ENCODE data around the gene HENMT1. TPM values are rescaled to one million over a fixed set of nuclear protein-coding genes. Genes with fewer than 3 reads are reported as not detected.
"Not testable (repeated sequence)": the region's sequence is repeated elsewhere in the genome, so short reads cannot be mapped to it uniquely, and the experiment has no call there.

Gene HENMT1
- total RNA-seq, 1 experiment from 2014 or later: 58.1 TPM

DNA sequence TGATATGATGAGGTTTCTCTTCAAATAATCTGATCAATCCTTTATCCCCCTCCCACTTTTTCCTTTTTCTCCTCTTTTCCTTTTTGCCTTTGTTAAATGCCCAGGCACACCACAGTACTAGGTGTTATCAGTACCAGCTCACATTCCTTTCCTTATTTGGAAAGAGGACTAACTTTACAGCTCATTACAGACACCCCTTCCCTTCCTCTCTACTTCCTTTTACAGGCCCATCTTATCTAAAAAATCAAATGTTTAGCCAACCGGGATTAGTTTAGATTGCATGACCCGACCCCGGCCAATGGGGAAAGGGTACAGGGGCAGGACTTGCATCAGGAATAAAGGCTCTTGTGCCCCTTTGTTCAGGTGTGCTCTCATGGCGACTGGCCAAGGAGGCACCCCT lies 20.8 kb upstream of the HENMT1 start:
- not testable (repeated sequence) for H2AFZ ChIP-seq (ENCODE audit: low read length); H3K79me2 ChIP-seq (ENCODE audit: low read length); H3K27ac ChIP-seq (ENCODE audit: low read length); H4K20me1 ChIP-seq (ENCODE audit: insufficient read depth, low read depth, low read length); H3K9me2 ChIP-seq (replicated peaks; ENCODE audit: insufficient read depth, low read length); H3K9ac ChIP-seq (ENCODE audit: low read length); DNase-seq; H3K9me3 ChIP-seq (ENCODE audit: low read length); H3K36me3 ChIP-seq (ENCODE audit: insufficient read depth, low read length); H3K27me3 ChIP-seq (ENCODE audit: low read length); H3K4me2 ChIP-seq (ENCODE audit: low read depth, low read length, poor library complexity, severe bottlenecking); H3K4me1 ChIP-seq (ENCODE audit: low read length); H3K4me3 ChIP-seq (ENCODE audit: low read length)

DNA sequence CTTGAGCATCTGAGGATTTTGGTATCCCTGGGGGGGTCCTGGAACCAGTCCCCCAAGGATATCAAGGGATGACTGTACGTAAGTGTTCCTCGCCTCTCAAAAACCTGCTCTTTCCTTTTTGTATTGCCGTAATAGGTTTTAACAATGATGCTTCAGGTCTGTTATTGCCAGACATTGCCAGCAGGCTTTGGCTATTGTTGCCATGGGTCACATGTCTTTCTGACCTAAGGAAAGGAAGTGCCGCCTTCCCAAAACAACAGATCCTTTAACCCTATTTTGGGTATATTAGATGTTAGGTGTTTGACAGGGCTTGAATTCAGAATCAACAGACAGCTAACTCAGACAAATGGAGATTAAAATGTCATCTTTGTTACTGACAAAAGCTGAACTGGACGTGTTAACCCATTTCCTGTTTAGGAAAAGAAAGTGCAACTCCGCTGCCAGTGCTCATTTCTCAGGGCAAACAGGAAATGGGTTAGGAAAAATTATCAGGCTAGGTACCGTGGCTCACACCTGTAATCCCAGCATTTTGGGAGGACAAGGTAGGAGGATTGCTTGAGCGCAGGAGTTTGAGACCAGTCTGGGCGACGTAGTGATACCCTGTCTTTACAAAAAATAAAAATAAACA lies 18.8 kb upstream of the HENMT1 start:
- Histone ChIP-seq H3K4me2 (ENCODE audit: low read depth, low read length, poor library complexity, severe bottlenecking) (no peak overlapping the region), H3K79me2 (ENCODE audit: low read length) (no peaks in the 10 kb centered on the region), H3K9me3 (ENCODE audit: low read length) (no peaks in the 10 kb centered on the region), H3K27me3 (ENCODE audit: low read length) (no peaks in the 10 kb centered on the region), H2AFZ (ENCODE audit: low read length) (no peak overlapping the region), H3K9ac (ENCODE audit: low read length) (no peak overlapping the region), H4K20me1 (ENCODE audit: insufficient read depth, low read depth, low read length) (no peaks in the 10 kb centered on the region), H3K9me2 (replicated peaks; ENCODE audit: insufficient read depth, low read length) (no peaks in the 10 kb centered on the region), H3K4me3 (ENCODE audit: low read length) (no peak overlapping the region), H3K27ac (ENCODE audit: low read length) (no peak overlapping the region), H3K4me1 (ENCODE audit: low read length) (peaks cover 3% of the 10 kb centered on the region; the same call in 1 of the 2 replicates), H3K36me3 (ENCODE audit: insufficient read depth, low read length) (no peaks in the 10 kb centered on the region)
- DNase-seq: no peak

- Histone ChIP-seq H3K9ac (ENCODE audit: low read length) (no peak overlapping the region), H4K20me1 (ENCODE audit: insufficient read depth, low read depth, low read length) (no peaks in the 10 kb centered on the region), H3K9me2 (replicated peaks; ENCODE audit: insufficient read depth, low read length) (no peaks in the 10 kb centered on the region), H3K4me3 (ENCODE audit: low read length) (no peak overlapping the region), H3K4me2 (ENCODE audit: low read depth, low read length, poor library complexity, severe bottlenecking) (no peak overlapping the region), H3K79me2 (ENCODE audit: low read length) (no peaks in the 10 kb centered on the region), H3K27me3 (ENCODE audit: low read length) (no peaks in the 10 kb centered on the region), H2AFZ (ENCODE audit: low read length) (no peak overlapping the region), H3K27ac (ENCODE audit: low read length) (no peak overlapping the region), H3K4me1 (ENCODE audit: low read length) (peaks cover 3% of the 10 kb centered on the region; the same call in 1 of the 2 replicates), H3K9me3 (ENCODE audit: low read length) (no peaks in the 10 kb centered on the region), H3K36me3 (ENCODE audit: insufficient read depth, low read length) (no peaks in the 10 kb centered on the region)
- DNase-seq: no peak
These were observed 17.8 kb upstream of the HENMT1 start for GRCh38 chr1:108678706-108679105.

DNA sequence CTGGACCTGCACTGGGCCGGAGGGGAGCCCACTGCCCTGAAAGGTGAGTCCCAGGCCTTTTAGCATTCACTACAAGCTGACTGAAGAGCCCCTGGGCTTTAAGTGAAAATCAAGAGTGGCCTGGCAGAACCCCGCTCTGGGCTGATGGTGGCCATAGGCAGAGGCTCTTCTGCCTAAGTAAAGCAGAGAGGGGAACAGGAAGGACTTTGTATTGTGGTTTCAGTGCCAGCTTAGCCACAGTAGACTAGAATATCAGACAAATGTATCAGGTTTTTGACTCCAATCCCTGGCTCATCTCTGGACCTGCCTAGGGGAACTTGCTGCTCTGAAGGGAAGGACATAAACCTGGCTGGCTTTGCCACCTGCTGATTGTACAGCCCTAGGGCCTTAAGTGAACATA lies 10.2 kb upstream of the HENMT1 start:
- no peak for DNase-seq
- Histone ChIP-seq H3K4me2 (ENCODE audit: low read depth, low read length, poor library complexity, severe bottlenecking) (no peak overlapping the region), H4K20me1 (ENCODE audit: insufficient read depth, low read depth, low read length) (no peaks in the 10 kb centered on the region), H3K79me2 (ENCODE audit: low read length) (no peaks in the 10 kb centered on the region), H3K4me3 (ENCODE audit: low read length) (no peak overlapping the region), H3K36me3 (ENCODE audit: insufficient read depth, low read length) (no peaks in the 10 kb centered on the region), H3K4me1 (ENCODE audit: low read length) (no peaks in the 10 kb centered on the region), H3K9ac (ENCODE audit: low read length) (no peak overlapping the region), H3K27ac (ENCODE audit: low read length) (no peak overlapping the region), H2AFZ (ENCODE audit: low read length) (no peak overlapping the region), H3K9me3 (ENCODE audit: low read length) (no peaks in the 10 kb centered on the region), H3K9me2 (replicated peaks; ENCODE audit: insufficient read depth, low read length) (no peaks in the 10 kb centered on the region), H3K27me3 (ENCODE audit: low read length) (no peaks in the 10 kb centered on the region)

- H3K36me3 ChIP-seq (ENCODE audit: insufficient read depth, low read length): no peaks in the 10 kb centered on the region
- no peaks in the 10 kb centered on the region for H3K9me3 ChIP-seq (ENCODE audit: low read length)
- H3K4me2 ChIP-seq (ENCODE audit: low read depth, low read length, poor library complexity, severe bottlenecking): no peak overlapping the region
- H3K4me1 ChIP-seq (ENCODE audit: low read length): no peaks in the 10 kb centered on the region
- H3K9ac ChIP-seq (ENCODE audit: low read length): no peak overlapping the region
- no peaks in the 10 kb centered on the region for H3K27me3 ChIP-seq (ENCODE audit: low read length)
- no peaks in the 10 kb centered on the region for H3K9me2 ChIP-seq (replicated peaks; ENCODE audit: insufficient read depth, low read length)
- no peaks in the 10 kb centered on the region for H4K20me1 ChIP-seq (ENCODE audit: insufficient read depth, low read depth, low read length)
- H2AFZ ChIP-seq (ENCODE audit: low read length): no peak overlapping the region
- no peak overlapping the region for H3K4me3 ChIP-seq (ENCODE audit: low read length)
- H3K79me2 ChIP-seq (ENCODE audit: low read length): no peaks in the 10 kb centered on the region
- no peak overlapping the region for H3K27ac ChIP-seq (ENCODE audit: low read length)
- no peak for DNase-seq
These were observed 9.4 kb upstream of the HENMT1 start for GRCh38 chr1:108670131-108670773.

GRCh38 chr1:108669679-108670078 lies 8.8 kb upstream of the HENMT1 start:
- H2AFZ ChIP-seq (ENCODE audit: low read length): no peak overlapping the region
- DNase-seq: no peak
- H3K79me2 ChIP-seq (ENCODE audit: low read length): no peaks in the 10 kb centered on the region
- no peak overlapping the region for H3K4me2 ChIP-seq (ENCODE audit: low read depth, low read length, poor library complexity, severe bottlenecking)
- no peak overlapping the region for H3K9ac ChIP-seq (ENCODE audit: low read length)
- H3K4me3 ChIP-seq (ENCODE audit: low read length): no peak overlapping the region
- no peak overlapping the region for H3K27ac ChIP-seq (ENCODE audit: low read length)
- no peaks in the 10 kb centered on the region for H3K9me3 ChIP-seq (ENCODE audit: low read length)
- H3K4me1 ChIP-seq (ENCODE audit: low read length): no peaks in the 10 kb centered on the region
- no peaks in the 10 kb centered on the region for H3K27me3 ChIP-seq (ENCODE audit: low read length)
- no peaks in the 10 kb centered on the region for H3K36me3 ChIP-seq (ENCODE audit: insufficient read depth, low read length)
- H3K9me2 ChIP-seq (replicated peaks; ENCODE audit: insufficient read depth, low read length): no peaks in the 10 kb centered on the region
- H4K20me1 ChIP-seq (ENCODE audit: insufficient read depth, low read depth, low read length): no peaks in the 10 kb centered on the region

- Histone ChIP-seq H3K4me3 (ENCODE audit: low read length) (no peak overlapping the region), H2AFZ (ENCODE audit: low read length) (no peak overlapping the region), H3K27me3 (ENCODE audit: low read length) (no peaks in the 10 kb centered on the region), H3K4me1 (ENCODE audit: low read length) (no peaks in the 10 kb centered on the region), H3K9me2 (replicated peaks; ENCODE audit: insufficient read depth, low read length) (no peaks in the 10 kb centered on the region), H3K79me2 (ENCODE audit: low read length) (no peaks in the 10 kb centered on the region), H3K4me2 (ENCODE audit: low read depth, low read length, poor library complexity, severe bottlenecking) (no peak overlapping the region), H3K36me3 (ENCODE audit: insufficient read depth, low read length) (no peaks in the 10 kb centered on the region), H3K9ac (ENCODE audit: low read length) (no peak overlapping the region), H3K27ac (ENCODE audit: low read length) (no peak overlapping the region), H4K20me1 (ENCODE audit: insufficient read depth, low read depth, low read length) (no peaks in the 10 kb centered on the region), H3K9me3 (ENCODE audit: low read length) (no peaks in the 10 kb centered on the region)
- DNase-seq: no peak
These were observed 7.9 kb upstream of the HENMT1 start for GRCh38 chr1:108668777-108669176.

DNA sequence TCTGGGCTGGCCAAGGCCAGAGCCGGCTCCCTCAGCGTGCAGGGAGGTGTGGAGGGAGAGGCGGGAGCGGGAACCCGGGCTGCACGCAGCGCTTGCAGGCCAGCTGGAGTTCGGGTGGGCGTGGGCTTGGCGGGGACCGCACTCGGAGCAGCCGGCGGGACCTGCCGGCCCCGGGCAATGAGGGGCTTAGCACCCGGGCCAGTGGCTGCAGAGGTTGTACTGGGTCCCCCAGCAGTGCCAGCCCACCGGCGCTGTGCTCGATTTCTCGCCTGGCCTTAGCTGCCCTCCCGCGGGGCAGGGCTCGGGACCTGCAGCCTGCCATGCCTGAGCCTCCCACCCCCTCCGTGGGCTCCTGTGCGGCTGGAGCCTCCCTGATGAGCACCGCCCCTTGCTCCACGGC lies 6.5 kb upstream of the HENMT1 start:
- not testable (repeated sequence) for H2AFZ ChIP-seq (ENCODE audit: low read length); H3K9ac ChIP-seq (ENCODE audit: low read length); H3K9me3 ChIP-seq (ENCODE audit: low read length); H3K4me3 ChIP-seq (ENCODE audit: low read length); H3K4me1 ChIP-seq (ENCODE audit: low read length); H3K79me2 ChIP-seq (ENCODE audit: low read length); H3K27ac ChIP-seq (ENCODE audit: low read length); H3K27me3 ChIP-seq (ENCODE audit: low read length); DNase-seq; H3K36me3 ChIP-seq (ENCODE audit: insufficient read depth, low read length); H4K20me1 ChIP-seq (ENCODE audit: insufficient read depth, low read depth, low read length); H3K9me2 ChIP-seq (replicated peaks; ENCODE audit: insufficient read depth, low read length); H3K4me2 ChIP-seq (ENCODE audit: low read depth, low read length, poor library complexity, severe bottlenecking)
